A673 (cell line): ENCODE results near the gene C13orf46. TPM values are rescaled to one million over a fixed set of nuclear protein-coding genes. Genes with fewer than 3 reads are reported as not detected.

Source experiments
- BruUV-seq: library from RNA; stranded (reverse); fragments of 400-500 nt; replicated peaks from 2 replicates; lab custom pipeline; 2021; lab: Mats Ljungman, UMichigan
- CTCF ChIA-PET: fragments of 300-600 bp; sonication (Branson Sonifier 250); formaldehyde crosslinking; loops from one replicate; lab custom pipeline; 2022; ENCODE audit warnings: antibody characterized with exemption; lab: Charles Lee
- POLR2A ChIA-PET: fragments of 300-600 bp; sonication (Branson Sonifier 250); formaldehyde crosslinking; loops from one replicate; lab custom pipeline; 2022; ENCODE audit warnings: antibody characterized with exemption; ENCODE audit not compliant: low non-redundant PET; lab: Charles Lee
- DNase-seq: peaks from one replicate; pipeline ENCODE4 v3.0.0-alpha.2; 2015; ENCODE audit warnings: low spot score
- H3K27ac ChIP-seq: fragments of 200-600 bp; sonication (generic); 2 replicates; pipeline ENCODE4 v1.5.1; 2016; ENCODE audit warnings: mixed run types, low read depth, mild to moderate bottlenecking, mixed read lengths, antibody characterized with exemption, low read length; ENCODE audit not compliant: poor library complexity, severe bottlenecking
- H3K27me3 ChIP-seq: fragments of 200-600 bp; sonication (generic); replicated peaks from 2 replicates; pipeline ENCODE4 v1.6.1; 2017; ENCODE audit warnings: mixed run types, low read depth, mild to moderate bottlenecking, mixed read lengths, antibody characterized with exemption, low read length; ENCODE audit not compliant: insufficient read depth, poor library complexity
- H3K36me3 ChIP-seq: fragments of 200-600 bp; sonication (generic); 2 replicates; pipeline ENCODE4 v1.6.1; 2016; ENCODE audit warnings: mixed run types, mild to moderate bottlenecking, mixed read lengths, antibody characterized with exemption, low read length; ENCODE audit not compliant: insufficient read depth, poor library complexity, severe bottlenecking
- H3K4me1 ChIP-seq: fragments of 200-600 bp; sonication (generic); 2 replicates; pipeline ENCODE4 v1.6.1; 2017; ENCODE audit warnings: mixed run types, mild to moderate bottlenecking, mixed read lengths, antibody characterized with exemption, low read length; ENCODE audit not compliant: insufficient read depth, poor library complexity, severe bottlenecking
- H3K4me3 ChIP-seq: fragments of 200-600 bp; sonication (generic); 2 replicates; pipeline ENCODE4 v1.5.1; 2016; ENCODE audit warnings: low read depth, mixed run types, mild to moderate bottlenecking, mixed read lengths, low read length; ENCODE audit not compliant: poor library complexity, severe bottlenecking
- H3K9me3 ChIP-seq: fragments of 200-600 bp; sonication (generic); 2 replicates; pipeline ENCODE4 v1.6.1; 2016; ENCODE audit warnings: mixed run types, low read depth, mild to moderate bottlenecking, mixed read lengths, antibody characterized with exemption, low read length; ENCODE audit not compliant: poor library complexity, severe bottlenecking
- CTCF ChIP-seq: fragments of 300-800, 200-600 bp; sonication (generic); conservative IDR thresholded peaks from 2 replicates; pipeline ENCODE4 v1.5.1; 2017; ENCODE audit warnings: low read depth, mild to moderate bottlenecking, antibody characterized with exemption, low read length, moderate library complexity, mixed read lengths
- EZH2 ChIP-seq: fragments of 200-600 bp; sonication (generic); IDR thresholded peaks from 2 replicates; pipeline ENCODE4 v1.6.1; 2017; ENCODE audit warnings: borderline replicate concordance, low read depth, mild to moderate bottlenecking, mixed read lengths, antibody characterized with exemption, low read length; ENCODE audit not compliant: poor library complexity, severe bottlenecking
- intact Hi-C: fragments of 100-400 bp; cut with micrococcal nuclease; formaldehyde crosslinking; loops from one replicate; pipeline ENCODE4 v1.10.0; 2022; ENCODE audit not compliant: unreplicated experiment
- total RNA-seq: library from RNA; stranded (reverse); gene quantifications from 2 replicates; pipeline ENCODE4 v1.2.3, GENCODE V29; 2021

Gene C13orf46
- total RNA-seq, 1 experiment from 2014 or later, result 3.6 TPM

- intact Hi-C loops, result no loop called here
- Histone ChIP-seq H3K27me3 (no peaks in the 10 kb centered on the region), H3K27ac (no peak overlapping the region), H3K36me3 (no peaks in the 10 kb centered on the region), H3K9me3 (no peaks in the 10 kb centered on the region), H3K4me3 (no peak overlapping the region), H3K4me1 (no peaks in the 10 kb centered on the region)
- ChIA-PET CTCF (no interaction called here), POLR2A (no interaction called here)
- no TSS peak for BruUV-seq
- DNase-seq, result no peak
- TF ChIP-seq CTCF, result no peak
- no peak for TF ChIP-seq EZH2
Observed at GRCh38 chr13:113967729-113968462, 6.0 kb downstream of the C13orf46 start.

- BruUV-seq, result no TSS peak
- ChIA-PET POLR2A (no interaction called here), CTCF (no interaction called here)
- Histone ChIP-seq H3K4me1 (no peaks in the 10 kb centered on the region), H3K9me3 (no peaks in the 10 kb centered on the region), H3K27me3 (no peaks in the 10 kb centered on the region), H3K27ac (no peak overlapping the region), H3K36me3 (no peaks in the 10 kb centered on the region), H3K4me3 (no peak overlapping the region)
- TF ChIP-seq CTCF (no peak), EZH2 (no peak)
- no peak for DNase-seq
- intact Hi-C loops, result no loop called here
Observed at GRCh38 chr13:113967206-113967720, 6.6 kb downstream of the C13orf46 start.

GRCh38 chr13:113965968-113966884 is 7.7 kb downstream of the C13orf46 start:
- Histone ChIP-seq H3K4me3 (no peak overlapping the region), H3K27me3 (no peaks in the 10 kb centered on the region), H3K4me1 (no peaks in the 10 kb centered on the region), H3K27ac (no peak overlapping the region), H3K9me3 (no peaks in the 10 kb centered on the region), H3K36me3 (no peaks in the 10 kb centered on the region)
- no TSS peak for BruUV-seq
- no peak for TF ChIP-seq EZH2
- no peak for TF ChIP-seq CTCF
- intact Hi-C loops, result no loop called here
- POLR2A ChIA-PET, result no interaction called here
- DNase-seq, result no peak
- CTCF ChIA-PET, result no interaction called here
